Measurements from ENCODE around the gene EFEMP1.

- TF ChIP-seq NR2F2 (IDR thresholded peaks at IDR 0.05) (no peak), CTCF (IDR thresholded peaks at IDR 0.05; ENCODE audit: low read depth, low read length, missing input control) (no peak), REST (IDR thresholded peaks at IDR 0.05) (no peak), YY1 (IDR thresholded peaks at IDR 0.05) (no peak), SP1 (IDR thresholded peaks at IDR 0.05) (no peak), RAD21 (IDR thresholded peaks at IDR 0.05) (no peak), JUND (IDR thresholded peaks at IDR 0.05) (no peak), ZBTB33 (IDR thresholded peaks at IDR 0.05) (no peak), TAF1 (conservative IDR thresholded peaks at IDR 0.05) (no peak), EGR1 (IDR thresholded peaks at IDR 0.05; ENCODE audit: low read depth in 2 of 2) (no peak), MAX (IDR thresholded peaks at IDR 0.05) (no peak)
These were observed 40.2 kb downstream of the EFEMP1 start for GRCh38 chr2:55883357-55883756.
